ENCODE results near the gene EXOC3L1.

The EXOC3L1 gene

DNA sequence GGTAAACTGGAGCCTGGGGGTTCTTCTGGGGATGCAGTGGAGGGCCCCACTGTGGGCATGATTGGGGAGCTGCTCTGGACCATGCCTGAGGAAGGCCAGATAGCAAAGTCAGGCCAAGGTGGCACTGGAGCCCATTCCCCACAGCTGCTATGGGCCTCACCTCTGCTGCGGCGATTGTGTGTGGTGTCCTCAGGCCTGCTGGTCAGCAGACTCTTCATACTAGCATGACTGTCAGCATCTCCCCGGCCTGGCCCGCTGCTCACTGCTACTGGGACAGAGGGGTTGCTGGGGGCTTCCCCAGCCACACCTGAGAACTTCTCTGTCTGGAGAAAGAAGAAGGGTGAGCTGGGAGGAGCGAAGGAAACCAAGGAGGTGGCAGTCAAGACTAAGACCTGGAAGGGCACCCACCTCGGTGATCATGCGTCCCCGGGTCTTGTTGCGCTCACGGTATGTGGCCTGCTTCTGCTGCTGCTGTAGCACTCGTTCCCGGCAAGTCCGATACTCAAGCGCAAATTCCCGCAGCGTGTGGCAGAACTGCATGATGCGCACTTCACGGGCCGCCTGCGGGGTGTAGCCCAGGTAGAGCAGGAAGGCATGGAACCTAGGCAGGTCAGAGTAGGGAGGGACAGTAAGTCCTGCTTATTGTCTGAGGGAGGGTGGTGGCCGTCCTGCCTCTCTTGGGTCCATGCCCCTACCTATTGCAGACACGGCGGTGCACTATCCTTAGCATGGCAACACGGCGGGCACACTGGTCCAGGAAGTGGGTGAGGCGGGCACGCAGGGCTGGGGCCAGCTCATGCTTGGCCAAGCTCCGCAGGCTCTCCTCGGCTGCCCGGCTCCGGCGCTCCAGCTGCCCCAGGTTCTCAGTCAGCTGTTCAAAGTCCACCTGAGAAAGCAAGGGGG, 40.2 kb upstream of the EXOC3L1 start:
- H3K4me1 ChIP-seq (ENCODE audit: control insufficient read depth in 2 of 2, insufficient read depth in 2 of 2, low read length in 2 of 2) = peaks cover 14 to 15% of the 10 kb centered on the region in 2 donors
- H3K4me3 ChIP-seq (ENCODE audit: low read length in 2 of 2) = no peak overlapping the region

DNA sequence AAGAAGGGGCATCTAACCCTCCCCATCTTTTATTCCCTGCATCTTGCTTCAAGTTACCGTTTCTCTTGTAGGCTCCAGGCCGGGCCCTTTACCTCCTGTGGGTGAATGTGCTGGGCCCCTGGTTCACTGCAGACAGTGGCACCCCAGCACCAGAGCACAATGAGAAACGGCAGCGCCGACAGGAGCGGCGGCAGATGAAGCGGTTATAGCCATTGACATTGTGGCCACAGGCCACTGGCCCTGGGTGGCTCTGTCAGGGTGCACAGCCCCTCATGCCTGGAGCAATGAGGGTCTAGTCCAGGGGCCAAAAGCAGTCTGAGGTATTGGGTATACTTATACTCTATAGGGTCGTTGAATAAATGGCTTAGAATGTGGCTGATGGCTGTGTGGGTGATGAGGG, 39.0 kb upstream of the EXOC3L1 start:
- no peaks in the 10 kb centered on the region for H3K9me3 ChIP-seq (ENCODE audit: control insufficient read depth in 2 of 2, low read length in 2 of 2)
- no peak overlapping the region for H3K9ac ChIP-seq (ENCODE audit: low read depth in 1 of 2, low read length in 2 of 2)
- no peaks in the 10 kb centered on the region for H3K27me3 ChIP-seq (ENCODE audit: control insufficient read depth in 2 of 2, insufficient read depth in 2 of 2, low read length in 2 of 2)
- H3K27ac ChIP-seq (ENCODE audit: low read depth in 2 of 2, low read length in 2 of 2) = no peak overlapping the region
- no peak overlapping the region for H3K4me3 ChIP-seq (ENCODE audit: low read length in 2 of 2)
- peaks cover 43 to 48% of the 10 kb centered on the region in 2 donors for H3K36me3 ChIP-seq (ENCODE audit: control insufficient read depth in 2 of 2, insufficient read depth in 2 of 2, low read length in 2 of 2)
- H3K4me1 ChIP-seq (ENCODE audit: control insufficient read depth in 2 of 2, insufficient read depth in 2 of 2, low read length in 2 of 2) = peaks cover 15 to 17% of the 10 kb centered on the region in 2 donors

More for the DNA sequence above, 40.2 kb upstream of the EXOC3L1 start:
- no peaks in the 10 kb centered on the region for H3K27me3 ChIP-seq (ENCODE audit: control insufficient read depth in 2 of 2, insufficient read depth in 2 of 2, low read length in 2 of 2)
- H3K9me3 ChIP-seq (ENCODE audit: control insufficient read depth in 2 of 2, low read length in 2 of 2) = no peaks in the 10 kb centered on the region
- H3K36me3 ChIP-seq (ENCODE audit: control insufficient read depth in 2 of 2, insufficient read depth in 2 of 2, low read length in 2 of 2) = peaks cover 43 to 58% of the 10 kb centered on the region in 2 donors
- H3K27ac ChIP-seq (ENCODE audit: low read depth in 2 of 2, low read length in 2 of 2) = no peak overlapping the region
- no peak overlapping the region for H3K9ac ChIP-seq (ENCODE audit: low read depth in 1 of 2, low read length in 2 of 2)

DNA sequence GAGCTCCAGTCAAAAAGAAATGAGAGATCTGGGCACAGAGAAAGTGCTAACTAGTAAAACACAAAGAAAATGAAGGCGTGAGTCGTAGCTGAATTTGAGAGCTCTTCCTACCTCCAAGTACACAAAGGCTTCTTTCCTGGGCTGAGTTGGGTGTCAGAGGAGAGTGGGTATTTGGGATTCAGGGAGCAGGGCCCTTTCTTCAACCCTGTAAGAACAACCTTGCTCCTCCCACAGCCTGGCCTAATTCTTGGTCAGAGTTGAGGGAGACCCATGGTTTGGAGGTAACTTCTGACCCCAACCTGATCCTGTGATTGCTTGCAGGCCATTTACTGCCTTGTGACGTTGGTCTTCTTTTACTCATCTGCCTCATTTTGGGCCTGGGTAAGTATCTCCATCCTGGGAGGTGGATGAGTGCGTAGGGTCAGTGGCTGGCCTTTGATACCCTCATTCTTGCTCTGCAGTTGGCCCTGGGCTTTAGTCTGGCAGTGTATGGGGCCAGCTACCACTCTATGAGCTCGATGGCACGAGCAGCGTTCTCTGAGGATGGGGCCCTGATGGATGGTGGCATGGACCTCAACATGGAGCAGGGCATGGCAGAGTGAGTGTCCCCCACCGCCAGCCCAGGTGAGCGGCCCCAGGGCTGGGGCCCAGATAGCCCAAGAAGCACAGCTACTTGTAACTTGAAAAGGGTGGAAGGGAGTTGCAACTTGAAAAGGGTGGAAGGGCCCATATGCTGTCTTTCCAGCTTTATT, 38.3 kb upstream of the EXOC3L1 start:
- peak overlapping the region; percentile 93 to 99 for H3K4me3 ChIP-seq (ENCODE audit: low read length in 2 of 2)
- H3K9me3 ChIP-seq (ENCODE audit: control insufficient read depth in 2 of 2, low read length in 2 of 2) = no peaks in the 10 kb centered on the region
- H3K27ac ChIP-seq (ENCODE audit: low read depth in 2 of 2, low read length in 2 of 2) = no peak overlapping the region
- H3K27me3 ChIP-seq (ENCODE audit: control insufficient read depth in 2 of 2, insufficient read depth in 2 of 2, low read length in 2 of 2) = no peaks in the 10 kb centered on the region
- peak overlapping the region in 1 of 2 donors; percentile 92 for H3K9ac ChIP-seq (ENCODE audit: low read depth in 1 of 2, low read length in 2 of 2)
- H3K4me1 ChIP-seq (ENCODE audit: control insufficient read depth in 2 of 2, insufficient read depth in 2 of 2, low read length in 2 of 2) = peaks cover 15 to 17% of the 10 kb centered on the region in 2 donors
- peaks cover 39 to 42% of the 10 kb centered on the region in 2 donors for H3K36me3 ChIP-seq (ENCODE audit: control insufficient read depth in 2 of 2, insufficient read depth in 2 of 2, low read length in 2 of 2)

DNA sequence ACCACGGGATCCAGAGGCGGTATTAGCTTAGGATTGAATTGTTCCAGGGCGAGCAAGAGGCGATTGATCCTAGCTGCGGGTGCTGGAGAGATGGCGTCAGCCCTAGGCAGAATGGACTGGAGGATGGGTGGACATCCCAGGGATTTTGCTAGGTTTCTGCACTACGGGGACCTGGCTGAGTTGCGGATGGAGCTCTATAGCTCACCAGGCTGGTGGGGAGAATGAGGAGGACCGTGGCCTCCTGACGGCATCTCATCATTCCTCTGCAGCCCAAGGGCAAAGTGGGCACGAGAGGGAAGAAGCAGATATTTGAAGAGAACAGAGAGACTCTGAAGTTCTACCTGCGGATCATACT, 37.6 kb upstream of the EXOC3L1 start:
- Histone ChIP-seq H3K4me1 (ENCODE audit: control insufficient read depth in 2 of 2, insufficient read depth in 2 of 2, low read length in 2 of 2) (peaks cover 15 to 17% of the 10 kb centered on the region in 2 donors), H3K4me3 (ENCODE audit: low read length in 2 of 2) (peak overlapping the region; percentile 93 to 99), H3K27ac (ENCODE audit: low read depth in 2 of 2, low read length in 2 of 2) (peak overlapping the region in 1 of 2 donors; percentile 80), H3K9me3 (ENCODE audit: control insufficient read depth in 2 of 2, low read length in 2 of 2) (no peaks in the 10 kb centered on the region), H3K27me3 (ENCODE audit: control insufficient read depth in 2 of 2, insufficient read depth in 2 of 2, low read length in 2 of 2) (no peaks in the 10 kb centered on the region), H3K36me3 (ENCODE audit: control insufficient read depth in 2 of 2, insufficient read depth in 2 of 2, low read length in 2 of 2) (peaks cover 39 to 41% of the 10 kb centered on the region in 2 donors), H3K9ac (ENCODE audit: low read depth in 1 of 2, low read length in 2 of 2) (peak overlapping the region; percentile 87 to 92)

GRCh38 chr16:67226804-67227566, 37.0 kb upstream of the EXOC3L1 start, which contains the start of gene TMEM208:
Gene TMEM208, plus strand, starts transcription at chr16:67227130. Its CDS starts 89 bp downstream, at chr16:67227219.
- peak within 1 kb of the TSS; percentile 63 to 80 for H3K27ac ChIP-seq (ENCODE audit: low read depth in 2 of 2, low read length in 2 of 2)
- no peaks in the 10 kb centered on the region for H3K27me3 ChIP-seq (ENCODE audit: control insufficient read depth in 2 of 2, insufficient read depth in 2 of 2, low read length in 2 of 2)
- H3K4me3 ChIP-seq (ENCODE audit: low read length in 2 of 2) = peak within 1 kb of the TSS; percentile 93 to 99
- peaks cover 15 to 17% of the 10 kb centered on the region in 2 donors for H3K4me1 ChIP-seq (ENCODE audit: control insufficient read depth in 2 of 2, insufficient read depth in 2 of 2, low read length in 2 of 2)
- no peaks in the 10 kb centered on the region for H3K9me3 ChIP-seq (ENCODE audit: control insufficient read depth in 2 of 2, low read length in 2 of 2)
- peak within 1 kb of the TSS; percentile 87 to 92 for H3K9ac ChIP-seq (ENCODE audit: low read depth in 1 of 2, low read length in 2 of 2)
- H3K36me3 ChIP-seq (ENCODE audit: control insufficient read depth in 2 of 2, insufficient read depth in 2 of 2, low read length in 2 of 2) = peaks cover 39% of the 10 kb centered on the region in 2 donors

DNA sequence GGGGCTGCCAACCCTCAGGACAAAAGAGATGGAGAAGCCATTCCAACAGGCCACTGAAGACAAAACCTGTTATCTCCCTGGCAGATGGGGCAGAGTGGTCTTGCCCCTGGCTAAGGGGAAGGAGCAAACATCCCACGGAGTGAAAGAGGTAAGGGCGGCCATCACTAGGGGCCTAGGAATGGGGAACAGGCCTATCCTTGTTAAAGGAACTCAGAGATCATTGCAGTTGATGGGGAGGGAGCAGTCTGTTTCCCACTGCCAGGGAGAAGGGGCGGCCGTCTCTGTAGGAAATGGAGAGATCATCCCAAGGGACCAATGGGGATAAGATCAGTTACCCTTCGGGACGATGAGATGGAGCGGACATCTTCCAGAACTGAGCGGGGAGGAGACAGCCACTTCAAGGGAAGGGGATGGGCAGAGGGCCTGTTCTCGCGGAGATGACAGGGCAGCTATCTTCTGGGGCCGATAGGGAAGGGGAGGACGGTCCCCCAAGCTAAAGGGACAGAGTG, 36.4 kb upstream of the EXOC3L1 start:
- H3K4me1 ChIP-seq (ENCODE audit: control insufficient read depth in 2 of 2, insufficient read depth in 2 of 2, low read length in 2 of 2) = peaks cover 15 to 17% of the 10 kb centered on the region in 2 donors
- H3K27me3 ChIP-seq (ENCODE audit: control insufficient read depth in 2 of 2, insufficient read depth in 2 of 2, low read length in 2 of 2) = no peaks in the 10 kb centered on the region
- peaks cover 32 to 33% of the 10 kb centered on the region in 2 donors for H3K36me3 ChIP-seq (ENCODE audit: control insufficient read depth in 2 of 2, insufficient read depth in 2 of 2, low read length in 2 of 2)
- no peaks in the 10 kb centered on the region for H3K9me3 ChIP-seq (ENCODE audit: control insufficient read depth in 2 of 2, low read length in 2 of 2)
- peak overlapping the region; percentile 93 to 99 for H3K4me3 ChIP-seq (ENCODE audit: low read length in 2 of 2)
- peak overlapping the region; percentile 63 to 80 for H3K27ac ChIP-seq (ENCODE audit: low read depth in 2 of 2, low read length in 2 of 2)
- peak overlapping the region; percentile 65 to 87 for H3K9ac ChIP-seq (ENCODE audit: low read depth in 1 of 2, low read length in 2 of 2)

GRCh38 chr16:67223992-67224391, 34.1 kb upstream of the EXOC3L1 start:
- H3K4me1 ChIP-seq (ENCODE audit: control insufficient read depth in 2 of 2, insufficient read depth in 2 of 2, low read length in 2 of 2) = peaks cover 15 to 17% of the 10 kb centered on the region in 2 donors
- H3K27me3 ChIP-seq (ENCODE audit: control insufficient read depth in 2 of 2, insufficient read depth in 2 of 2, low read length in 2 of 2) = no peaks in the 10 kb centered on the region
- H3K36me3 ChIP-seq (ENCODE audit: control insufficient read depth in 2 of 2, insufficient read depth in 2 of 2, low read length in 2 of 2) = peaks cover 9% of the 10 kb centered on the region in 2 donors
- H3K27ac ChIP-seq (ENCODE audit: low read depth in 2 of 2, low read length in 2 of 2) = no peak overlapping the region
- no peak overlapping the region for H3K9ac ChIP-seq (ENCODE audit: low read depth in 1 of 2, low read length in 2 of 2)
- H3K9me3 ChIP-seq (ENCODE audit: control insufficient read depth in 2 of 2, low read length in 2 of 2) = no peaks in the 10 kb centered on the region
- no peak overlapping the region for H3K4me3 ChIP-seq (ENCODE audit: low read length in 2 of 2)

- H3K27ac ChIP-seq (ENCODE audit: low read depth in 2 of 2, low read length in 2 of 2) = no peak overlapping the region
- no peaks in the 10 kb centered on the region for H3K36me3 ChIP-seq (ENCODE audit: control insufficient read depth in 2 of 2, insufficient read depth in 2 of 2, low read length in 2 of 2)
- peaks cover 0 to 2% of the 10 kb centered on the region in 2 donors for H3K4me1 ChIP-seq (ENCODE audit: control insufficient read depth in 2 of 2, insufficient read depth in 2 of 2, low read length in 2 of 2)
- no peaks in the 10 kb centered on the region for H3K27me3 ChIP-seq (ENCODE audit: control insufficient read depth in 2 of 2, insufficient read depth in 2 of 2, low read length in 2 of 2)
- H3K9ac ChIP-seq (ENCODE audit: low read depth in 1 of 2, low read length in 2 of 2) = no peak overlapping the region
- no peak overlapping the region for H3K4me3 ChIP-seq (ENCODE audit: low read length in 2 of 2)
- no peaks in the 10 kb centered on the region for H3K9me3 ChIP-seq (ENCODE audit: control insufficient read depth in 2 of 2, low read length in 2 of 2)
These were observed 26.9 kb upstream of the EXOC3L1 start for GRCh38 chr16:67216612-67217490.

- Histone ChIP-seq H3K4me3 (ENCODE audit: low read length in 2 of 2) (no peak overlapping the region), H3K27ac (ENCODE audit: low read depth in 2 of 2, low read length in 2 of 2) (no peak overlapping the region), H3K9me3 (ENCODE audit: control insufficient read depth in 2 of 2, low read length in 2 of 2) (no peaks in the 10 kb centered on the region), H3K27me3 (ENCODE audit: control insufficient read depth in 2 of 2, insufficient read depth in 2 of 2, low read length in 2 of 2) (no peaks in the 10 kb centered on the region), H3K36me3 (ENCODE audit: control insufficient read depth in 2 of 2, insufficient read depth in 2 of 2, low read length in 2 of 2) (no peaks in the 10 kb centered on the region), H3K4me1 (ENCODE audit: control insufficient read depth in 2 of 2, insufficient read depth in 2 of 2, low read length in 2 of 2) (peaks cover 0 to 2% of the 10 kb centered on the region in 2 donors), H3K9ac (ENCODE audit: low read depth in 1 of 2, low read length in 2 of 2) (no peak overlapping the region)
These were observed 25.8 kb upstream of the EXOC3L1 start for GRCh38 chr16:67215706-67216105.

All from mucosa of rectum (tissue), 2 donors.